Chondrocyte (in vitro differentiated cells): ENCODE measurements around the gene PRDM2. TPM values are rescaled to one million over a fixed set of nuclear protein-coding genes. Genes with fewer than 3 reads are reported as not detected.

Experiments
- DNase-seq: peaks from one replicate; pipeline ENCODE4 v3.0.0; 2021; ENCODE audit warnings: mixed read lengths, low spot score
- H3K27ac Mint-ChIP-seq: one replicate; pipeline ENCODE4 v1.8.0; 2021; ENCODE audit warnings: mild to moderate bottlenecking, moderate library complexity, mixed read lengths; ENCODE audit not compliant: unreplicated experiment
- H3K27me3 Mint-ChIP-seq: 2 replicates; pipeline ENCODE4 v1.8.0; 2021; ENCODE audit warnings: low read depth, mixed read lengths
- H3K36me3 Mint-ChIP-seq: 2 replicates; pipeline ENCODE4 v1.8.0; 2021; ENCODE audit warnings: low read depth, mixed read lengths
- H3K4me1 Mint-ChIP-seq: 2 replicates; pipeline ENCODE4 v1.8.0; 2021; ENCODE audit warnings: low read depth, mild to moderate bottlenecking, mixed read lengths
- H3K4me3 Mint-ChIP-seq: one replicate; pipeline ENCODE4 v1.8.0; 2021; ENCODE audit warnings: mild to moderate bottlenecking, moderate library complexity, mixed read lengths; ENCODE audit not compliant: unreplicated experiment
- H3K9me3 Mint-ChIP-seq: 2 replicates; pipeline ENCODE4 v1.8.0; 2021; ENCODE audit warnings: low read depth, mixed read lengths
- total RNA-seq: library from RNA; stranded (reverse); gene quantifications from 3 replicates; pipeline ENCODE4 v1.2.1, GENCODE V29; 2021
- TF ChIP-seq, protein P1 (sequence below): fragments of 200-600 bp; sonication (generic); IDR thresholded peaks from 2 replicates; pipeline ENCODE4 v1.5.0; 2021; ENCODE audit warnings: antibody characterized with exemption, mild to moderate bottlenecking, moderate library complexity

The PRDM2 gene
- total RNA-seq, 1 donor from 2014 or later, result 36.8 TPM

DNA sequence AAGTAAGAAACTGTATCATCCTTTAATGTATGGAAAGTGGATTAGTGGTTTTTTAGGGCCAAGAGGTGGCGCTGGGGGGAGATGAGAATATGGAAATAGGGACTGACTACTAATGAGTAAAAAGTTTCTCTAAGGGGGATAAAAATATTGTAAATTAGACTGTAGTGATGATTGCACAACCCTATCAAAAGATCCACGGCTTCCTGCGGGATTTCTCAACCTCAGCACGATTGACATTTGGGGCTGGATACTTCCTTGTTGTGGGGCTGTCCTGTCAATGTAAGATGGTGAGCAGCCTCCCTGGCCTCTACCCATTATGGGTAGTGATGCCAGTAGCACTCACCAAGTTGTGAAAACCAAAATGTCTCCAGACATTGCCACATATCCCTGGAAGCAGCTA, 36.0 kb upstream of the PRDM2 start:
- Mint-ChIP-seq H3K27ac (no peak overlapping the region), H3K4me1 (peaks cover 6% of the 10 kb centered on the region), H3K9me3 (peaks cover 3% of the 10 kb centered on the region), H3K36me3 (peaks cover 3% of the 10 kb centered on the region), H3K4me3 (no peak overlapping the region), H3K27me3 (no peaks in the 10 kb centered on the region)
- TF ChIP-seq, protein P1, sequence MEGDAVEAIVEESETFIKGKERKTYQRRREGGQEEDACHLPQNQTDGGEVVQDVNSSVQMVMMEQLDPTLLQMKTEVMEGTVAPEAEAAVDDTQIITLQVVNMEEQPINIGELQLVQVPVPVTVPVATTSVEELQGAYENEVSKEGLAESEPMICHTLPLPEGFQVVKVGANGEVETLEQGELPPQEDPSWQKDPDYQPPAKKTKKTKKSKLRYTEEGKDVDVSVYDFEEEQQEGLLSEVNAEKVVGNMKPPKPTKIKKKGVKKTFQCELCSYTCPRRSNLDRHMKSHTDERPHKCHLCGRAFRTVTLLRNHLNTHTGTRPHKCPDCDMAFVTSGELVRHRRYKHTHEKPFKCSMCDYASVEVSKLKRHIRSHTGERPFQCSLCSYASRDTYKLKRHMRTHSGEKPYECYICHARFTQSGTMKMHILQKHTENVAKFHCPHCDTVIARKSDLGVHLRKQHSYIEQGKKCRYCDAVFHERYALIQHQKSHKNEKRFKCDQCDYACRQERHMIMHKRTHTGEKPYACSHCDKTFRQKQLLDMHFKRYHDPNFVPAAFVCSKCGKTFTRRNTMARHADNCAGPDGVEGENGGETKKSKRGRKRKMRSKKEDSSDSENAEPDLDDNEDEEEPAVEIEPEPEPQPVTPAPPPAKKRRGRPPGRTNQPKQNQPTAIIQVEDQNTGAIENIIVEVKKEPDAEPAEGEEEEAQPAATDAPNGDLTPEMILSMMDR, result peak; percentile 15
- DNase-seq, result no peak

DNA sequence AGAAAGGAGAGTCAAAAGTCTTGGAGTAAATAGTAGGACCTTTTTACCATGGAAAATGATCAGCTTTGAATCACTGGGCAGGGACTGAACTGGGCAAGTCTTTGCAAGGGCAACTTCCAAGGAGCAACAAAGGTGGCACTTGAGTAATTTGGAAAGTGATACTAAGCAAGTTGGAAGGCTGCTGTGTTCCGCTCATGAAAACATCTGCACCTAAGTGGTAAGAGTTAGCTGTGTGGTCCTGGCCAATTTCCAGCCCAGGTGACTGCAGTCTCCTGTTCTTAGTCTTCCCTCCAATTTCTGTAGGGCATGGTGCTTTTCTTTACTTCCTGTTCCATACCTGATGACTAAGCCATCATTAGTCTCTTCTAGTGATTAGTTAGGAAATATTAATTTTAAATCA, 35.5 kb upstream of the PRDM2 start:
- DNase-seq, result no peak
- Mint-ChIP-seq H3K4me1 (peaks cover 6% of the 10 kb centered on the region), H3K36me3 (peaks cover under 1% of the 10 kb centered on the region), H3K27me3 (no peaks in the 10 kb centered on the region), H3K9me3 (peaks cover under 1% of the 10 kb centered on the region), H3K4me3 (no peak overlapping the region), H3K27ac (no peak overlapping the region)
- TF ChIP-seq, protein P1, result no peak

DNA sequence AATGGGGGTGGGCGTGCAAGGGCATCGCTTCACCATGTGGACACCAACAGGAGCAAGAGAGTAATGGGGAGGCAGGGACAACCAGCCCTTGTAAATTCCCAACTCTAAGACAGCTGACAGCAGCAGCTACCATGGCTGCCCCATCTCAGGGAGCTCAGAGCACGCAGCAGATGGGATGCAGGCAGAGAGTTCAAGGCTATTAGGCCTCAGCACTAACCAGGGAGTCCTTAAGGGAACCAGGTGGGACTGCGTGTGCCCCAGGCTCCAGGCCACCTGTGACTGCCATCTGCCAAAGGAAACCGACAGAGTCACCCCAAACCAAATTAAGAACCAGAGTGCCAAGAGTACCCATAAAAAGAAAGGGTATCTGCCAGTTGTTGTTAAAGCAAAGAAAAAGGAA, 33.7 kb upstream of the PRDM2 start:
- no peak for DNase-seq
- Mint-ChIP-seq H3K4me3 (no peak overlapping the region), H3K36me3 (no peaks in the 10 kb centered on the region), H3K27me3 (no peaks in the 10 kb centered on the region), H3K27ac (no peak overlapping the region), H3K4me1 (peaks cover 6% of the 10 kb centered on the region), H3K9me3 (no peaks in the 10 kb centered on the region)
- TF ChIP-seq, protein P1, result no peak

DNA sequence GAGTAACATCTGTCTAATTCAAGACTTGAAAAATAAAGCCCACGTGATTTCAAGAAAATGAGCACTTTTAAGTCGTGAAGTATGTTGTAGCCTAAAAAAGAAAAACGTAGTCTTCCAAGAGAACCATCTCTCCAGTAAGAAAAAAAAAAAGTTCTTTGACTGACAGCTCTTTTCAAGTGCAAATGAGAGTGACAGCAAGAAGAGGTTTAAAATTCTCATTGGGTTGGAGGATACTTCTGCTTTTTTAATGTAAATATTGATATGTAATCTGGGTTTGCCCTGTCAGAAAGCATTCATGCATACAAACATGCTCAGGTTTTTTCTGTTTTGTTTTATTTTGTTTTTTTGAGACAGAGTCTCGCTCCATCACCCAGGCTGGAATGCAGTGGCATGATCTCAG, 32.3 kb upstream of the PRDM2 start:
- TF ChIP-seq, protein P1, result no peak
- no peak for DNase-seq
- Mint-ChIP-seq H3K4me3 (no peak overlapping the region), H3K9me3 (no peaks in the 10 kb centered on the region), H3K36me3 (no peaks in the 10 kb centered on the region), H3K27me3 (no peaks in the 10 kb centered on the region), H3K27ac (no peak overlapping the region), H3K4me1 (peaks cover 6% of the 10 kb centered on the region)

DNA sequence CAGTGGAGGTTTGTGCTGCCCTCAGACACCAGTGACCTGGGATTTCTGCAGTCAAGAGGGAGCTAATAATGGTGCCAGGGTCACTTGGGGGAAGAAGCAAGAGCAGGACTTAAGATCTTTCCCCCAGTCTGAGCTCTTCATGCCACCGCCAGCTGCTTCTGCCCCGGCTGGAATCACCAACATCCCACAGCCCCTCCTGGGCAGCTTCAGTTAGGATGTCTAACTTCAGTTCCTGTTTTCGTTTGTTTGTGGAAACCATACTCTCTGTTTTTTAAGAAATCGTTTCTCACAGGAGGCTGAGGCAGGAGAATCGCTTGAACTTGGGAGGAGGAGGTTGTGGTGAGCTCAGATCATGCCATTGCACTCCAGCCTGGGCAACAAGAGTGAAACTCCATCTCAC, 25.6 kb upstream of the PRDM2 start:
- H3K4me3 Mint-ChIP-seq, result no peak overlapping the region
- no peak overlapping the region for H3K27ac Mint-ChIP-seq
- no peaks in the 10 kb centered on the region for H3K9me3 Mint-ChIP-seq
- no peak for DNase-seq
- TF ChIP-seq, protein P1, result no peak
- H3K36me3 Mint-ChIP-seq, result no peaks in the 10 kb centered on the region
- H3K4me1 Mint-ChIP-seq, result no peaks in the 10 kb centered on the region
- H3K27me3 Mint-ChIP-seq, result peaks cover 16% of the 10 kb centered on the region
